Epithelial cell of proximal tubule (primary cell): ENCODE results near the gene CUX1. TPM values are rescaled to one million over a fixed set of nuclear protein-coding genes. Genes with fewer than 3 reads are reported as not detected.

Experiments used
- DNase-seq: peaks from one replicate; pipeline ENCODE4 v3.0.0-alpha.2; 2011; ENCODE audit warnings: low read depth
- H3K4me3 ChIP-seq: 2 replicates; pipeline ENCODE4 v1.5.1; 2011; ENCODE audit warnings: low read depth, mild to moderate bottlenecking, low read length
- total RNA-seq: library from RNA; depleted of rRNA; stranded (reverse); fragments of >200 nt; gene quantifications from 2 replicates; pipeline ENCODE4 v1.2.3, GENCODE V29; 2015
- TF ChIP-seq, protein P1 (sequence below): conservative IDR thresholded peaks from 2 replicates; pipeline ENCODE4 v1.5.1; 2012; ENCODE audit warnings: low read depth, mild to moderate bottlenecking, low read length

CUX1 gene
- total RNA-seq, 1 donor from 2014 or later = 37.3 TPM

DNA sequence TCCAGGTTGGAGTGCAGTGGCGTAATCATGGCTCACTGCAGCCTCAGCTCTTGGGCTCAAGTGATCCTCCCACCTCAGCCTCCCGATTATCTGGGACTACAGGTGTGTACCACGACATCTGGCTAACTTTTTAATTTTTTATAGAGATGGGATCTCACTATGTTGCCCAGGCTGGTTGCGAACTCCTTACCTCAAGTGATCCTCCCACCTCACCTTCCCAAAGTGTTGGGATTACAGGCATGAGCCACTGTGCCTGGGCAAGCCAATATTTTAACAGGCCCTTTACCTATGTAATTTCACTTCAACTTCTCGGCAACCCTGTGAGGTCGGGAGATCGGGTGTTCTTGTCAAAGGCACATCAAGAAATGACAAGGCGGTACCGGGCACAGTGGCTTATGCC is 146.3 kb downstream of the CUX1 start:
- TF ChIP-seq, protein P1, sequence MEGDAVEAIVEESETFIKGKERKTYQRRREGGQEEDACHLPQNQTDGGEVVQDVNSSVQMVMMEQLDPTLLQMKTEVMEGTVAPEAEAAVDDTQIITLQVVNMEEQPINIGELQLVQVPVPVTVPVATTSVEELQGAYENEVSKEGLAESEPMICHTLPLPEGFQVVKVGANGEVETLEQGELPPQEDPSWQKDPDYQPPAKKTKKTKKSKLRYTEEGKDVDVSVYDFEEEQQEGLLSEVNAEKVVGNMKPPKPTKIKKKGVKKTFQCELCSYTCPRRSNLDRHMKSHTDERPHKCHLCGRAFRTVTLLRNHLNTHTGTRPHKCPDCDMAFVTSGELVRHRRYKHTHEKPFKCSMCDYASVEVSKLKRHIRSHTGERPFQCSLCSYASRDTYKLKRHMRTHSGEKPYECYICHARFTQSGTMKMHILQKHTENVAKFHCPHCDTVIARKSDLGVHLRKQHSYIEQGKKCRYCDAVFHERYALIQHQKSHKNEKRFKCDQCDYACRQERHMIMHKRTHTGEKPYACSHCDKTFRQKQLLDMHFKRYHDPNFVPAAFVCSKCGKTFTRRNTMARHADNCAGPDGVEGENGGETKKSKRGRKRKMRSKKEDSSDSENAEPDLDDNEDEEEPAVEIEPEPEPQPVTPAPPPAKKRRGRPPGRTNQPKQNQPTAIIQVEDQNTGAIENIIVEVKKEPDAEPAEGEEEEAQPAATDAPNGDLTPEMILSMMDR = no peak
- H3K4me3 ChIP-seq = no peak overlapping the region
- DNase-seq = no peak

GRCh38 chr7:101964680-101965452 is 147.4 kb downstream of the CUX1 start:
- no peak overlapping the region for H3K4me3 ChIP-seq
- TF ChIP-seq, protein P1 = no peak
- DNase-seq = no peak

- DNase-seq = no peak
- TF ChIP-seq, protein P1 = no peak
- no peak overlapping the region for H3K4me3 ChIP-seq
Observed at GRCh38 chr7:101968720-101969466, 151.5 kb downstream of the CUX1 start.

DNA sequence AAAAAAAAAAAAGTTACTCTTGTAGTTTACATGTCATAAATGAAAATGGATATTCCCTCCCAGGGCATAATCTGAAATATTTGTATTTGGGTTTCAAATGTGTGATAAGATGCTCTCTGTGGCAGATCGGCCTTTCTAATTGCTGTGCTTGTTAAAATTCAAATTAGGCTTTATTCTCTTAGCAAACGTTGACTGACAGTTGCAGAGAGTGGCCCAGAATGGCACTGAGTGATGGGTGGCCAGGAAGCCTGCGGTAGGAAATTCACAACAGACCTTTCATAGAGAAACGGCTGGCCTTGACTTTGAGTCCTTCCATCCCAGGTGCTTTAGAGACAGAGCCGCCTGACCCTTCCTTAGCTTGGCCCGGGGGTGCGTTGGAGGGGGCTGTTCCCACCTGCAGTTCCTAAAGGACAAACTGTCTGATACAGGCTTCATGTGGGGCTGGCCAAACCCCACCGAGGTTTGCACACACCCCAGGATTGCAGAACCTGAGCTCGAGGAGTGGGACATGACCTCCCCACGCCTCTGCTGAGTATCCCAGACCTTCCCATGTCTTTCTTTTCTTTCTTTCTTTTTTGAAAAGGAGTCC is 152.7 kb downstream of the CUX1 start:
- DNase-seq = no peak
- TF ChIP-seq, protein P1 = no peak
- no peak overlapping the region for H3K4me3 ChIP-seq

DNA sequence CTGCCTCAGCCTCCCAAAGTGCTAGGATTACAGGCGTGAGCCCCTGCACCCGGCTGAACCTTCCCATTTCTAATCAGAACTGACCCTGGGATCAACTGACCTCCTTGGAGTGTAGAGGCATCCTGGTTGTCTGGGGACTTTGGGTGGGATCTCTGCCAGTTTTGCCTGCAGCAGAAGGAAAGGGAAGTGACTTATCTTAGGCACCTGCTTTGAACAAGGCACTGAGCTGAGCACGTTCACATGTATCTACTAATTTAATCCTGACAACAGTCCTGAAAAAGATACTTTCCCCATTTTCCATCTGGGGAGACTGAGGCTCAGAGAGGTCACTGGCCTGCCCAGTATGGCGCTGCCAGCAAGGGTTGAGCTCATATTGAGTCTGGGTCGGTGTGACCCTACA is 153.4 kb downstream of the CUX1 start:
- TF ChIP-seq, protein P1 = no peak
- no peak for DNase-seq
- no peak overlapping the region for H3K4me3 ChIP-seq

GRCh38 chr7:101971457-101971856 is 154.0 kb downstream of the CUX1 start:
- TF ChIP-seq, protein P1 = no peak
- DNase-seq = no peak
- no peak overlapping the region for H3K4me3 ChIP-seq
